ENCODE data around the gene ADRM1.

ADRM1 gene

DNA sequence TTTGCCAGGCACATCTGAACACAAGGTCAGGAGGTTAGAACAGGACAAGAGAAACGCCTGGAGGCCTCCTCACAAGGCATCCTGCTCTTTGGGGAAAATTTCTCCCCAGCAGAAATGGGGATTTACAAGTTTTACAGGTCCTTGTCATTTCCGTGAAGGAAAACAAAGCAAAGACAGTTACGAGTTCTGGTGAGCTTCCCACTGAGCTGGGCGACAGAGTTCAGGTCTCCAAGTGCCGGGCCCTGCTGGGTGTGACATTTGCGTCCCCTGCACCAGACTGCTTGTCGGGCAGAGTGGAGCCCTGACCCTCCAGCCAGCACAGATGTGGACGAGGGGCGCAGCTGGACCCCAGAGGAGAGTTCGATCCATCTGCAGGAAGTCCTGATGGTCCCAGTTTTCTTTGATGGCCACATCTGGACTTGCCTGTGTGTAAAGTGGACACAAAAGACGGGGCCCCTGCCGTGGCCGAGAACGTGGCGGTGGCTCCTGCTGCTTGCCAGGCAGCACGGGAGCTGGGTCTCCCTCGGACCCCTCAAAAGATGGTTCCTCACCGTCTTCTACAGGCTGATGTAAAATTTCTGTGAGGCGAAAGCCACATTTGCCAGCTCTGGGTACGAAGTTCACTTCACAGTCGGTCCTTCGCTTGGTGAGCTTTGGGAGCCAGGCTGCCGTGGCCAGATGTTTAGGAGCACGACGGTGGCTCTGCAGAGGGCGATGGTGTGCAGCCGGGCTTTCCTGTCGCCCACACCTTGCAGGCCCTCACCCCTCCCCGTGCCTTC, 5.2 kb upstream of the ADRM1 start:
- no peak overlapping the region for H3K4me3 ChIP-seq (ENCODE audit: low read depth, low read length)
- TF ChIP-seq, protein P1, sequence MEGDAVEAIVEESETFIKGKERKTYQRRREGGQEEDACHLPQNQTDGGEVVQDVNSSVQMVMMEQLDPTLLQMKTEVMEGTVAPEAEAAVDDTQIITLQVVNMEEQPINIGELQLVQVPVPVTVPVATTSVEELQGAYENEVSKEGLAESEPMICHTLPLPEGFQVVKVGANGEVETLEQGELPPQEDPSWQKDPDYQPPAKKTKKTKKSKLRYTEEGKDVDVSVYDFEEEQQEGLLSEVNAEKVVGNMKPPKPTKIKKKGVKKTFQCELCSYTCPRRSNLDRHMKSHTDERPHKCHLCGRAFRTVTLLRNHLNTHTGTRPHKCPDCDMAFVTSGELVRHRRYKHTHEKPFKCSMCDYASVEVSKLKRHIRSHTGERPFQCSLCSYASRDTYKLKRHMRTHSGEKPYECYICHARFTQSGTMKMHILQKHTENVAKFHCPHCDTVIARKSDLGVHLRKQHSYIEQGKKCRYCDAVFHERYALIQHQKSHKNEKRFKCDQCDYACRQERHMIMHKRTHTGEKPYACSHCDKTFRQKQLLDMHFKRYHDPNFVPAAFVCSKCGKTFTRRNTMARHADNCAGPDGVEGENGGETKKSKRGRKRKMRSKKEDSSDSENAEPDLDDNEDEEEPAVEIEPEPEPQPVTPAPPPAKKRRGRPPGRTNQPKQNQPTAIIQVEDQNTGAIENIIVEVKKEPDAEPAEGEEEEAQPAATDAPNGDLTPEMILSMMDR (IDR thresholded peaks at IDR 0.05; ENCODE audit: low read depth, low read length) = no peak

DNA sequence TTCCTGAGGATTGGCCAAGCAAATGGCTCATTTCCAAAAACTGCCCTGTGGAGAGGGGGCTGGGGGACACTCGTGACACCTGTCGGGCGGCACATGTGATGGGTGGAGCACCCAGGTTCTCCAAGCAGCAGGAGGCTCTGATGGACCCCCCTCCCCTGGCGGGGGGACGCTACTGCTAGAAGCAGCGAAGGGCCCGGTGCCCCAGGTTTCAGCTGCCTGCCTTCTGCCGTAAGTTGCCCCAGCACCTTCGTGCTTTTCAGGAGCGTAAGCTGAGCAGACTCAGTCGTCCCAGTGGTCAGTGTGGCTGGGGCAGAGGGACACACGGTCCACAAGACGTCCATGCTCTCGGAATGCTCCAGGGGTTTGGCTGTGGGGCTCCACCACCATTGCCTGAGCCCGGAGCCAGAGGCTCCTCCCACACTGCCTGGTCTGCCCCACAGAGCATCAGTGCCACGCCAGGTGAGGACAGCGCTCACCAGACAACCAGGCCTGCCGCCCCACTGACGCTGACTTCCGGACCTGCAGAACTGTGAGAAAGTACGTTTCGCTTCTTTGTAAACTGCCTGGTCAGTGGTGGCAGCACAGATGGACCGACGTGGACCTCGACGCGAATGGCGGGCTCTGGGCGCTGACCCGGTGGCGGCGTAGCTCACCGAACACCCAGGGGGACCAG, 4.1 kb upstream of the ADRM1 start:
- TF ChIP-seq, protein P1 (IDR thresholded peaks at IDR 0.05; ENCODE audit: low read depth, low read length) = no peak

DNA sequence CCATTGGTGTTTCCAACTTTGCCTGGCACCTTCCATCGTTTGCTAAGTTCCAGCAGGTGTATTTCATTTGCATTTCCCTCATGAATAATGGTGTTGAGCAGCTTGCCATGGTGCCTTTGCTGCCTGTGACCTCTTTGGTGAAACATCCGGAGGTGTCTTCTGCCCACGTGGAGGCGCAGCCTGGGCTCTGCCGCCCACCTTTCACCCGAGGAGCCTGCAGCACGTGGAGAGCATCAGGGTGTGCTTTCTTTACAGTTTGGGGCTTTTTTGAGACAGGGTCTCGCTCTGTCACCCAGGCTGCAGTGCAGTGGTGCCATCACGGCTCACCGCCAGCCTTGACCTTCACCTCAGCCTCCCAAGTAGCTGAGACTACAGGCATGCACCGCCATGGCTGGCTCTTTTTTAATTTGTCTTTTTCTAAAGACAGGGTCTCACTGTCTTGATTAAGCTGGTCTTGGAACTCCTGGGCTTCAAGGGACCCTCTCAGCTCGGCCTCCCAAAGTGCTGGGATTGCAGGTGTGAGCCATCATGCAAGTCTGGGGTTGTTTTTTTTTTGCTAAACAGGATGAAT, 3.0 kb upstream of the ADRM1 start:
- TF ChIP-seq, protein P1 (IDR thresholded peaks at IDR 0.05; ENCODE audit: low read depth, low read length) = no peak
- H3K4me3 ChIP-seq (ENCODE audit: low read depth, low read length) = no peak overlapping the region

More for the DNA sequence above, 4.1 kb upstream of the ADRM1 start:
- H3K4me3 ChIP-seq (ENCODE audit: low read depth, low read length) = no peak overlapping the region

DNA sequence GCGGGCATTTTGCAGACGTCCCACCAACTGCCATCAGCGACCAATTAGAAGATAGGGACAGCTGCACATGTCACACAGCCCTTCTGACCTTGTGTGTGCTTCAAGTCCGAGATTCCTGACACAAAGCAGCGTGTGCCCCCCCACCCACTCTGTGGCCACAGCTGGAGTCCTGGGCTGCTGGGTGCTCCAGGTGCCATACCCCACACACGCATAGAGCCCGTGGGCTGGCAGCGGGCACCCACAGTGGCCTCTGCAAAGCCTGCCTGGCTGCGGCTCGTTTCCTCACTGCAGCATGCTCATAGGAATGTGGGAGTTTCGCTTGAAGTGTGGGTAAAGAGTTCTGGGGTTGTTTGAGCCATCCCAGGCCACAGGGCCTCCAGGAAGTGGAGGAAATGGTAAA, 2.5 kb upstream of the ADRM1 start:
- TF ChIP-seq, protein P1 (IDR thresholded peaks at IDR 0.05; ENCODE audit: low read depth, low read length) = no peak
- H3K4me3 ChIP-seq (ENCODE audit: low read depth, low read length) = no peak overlapping the region

DNA sequence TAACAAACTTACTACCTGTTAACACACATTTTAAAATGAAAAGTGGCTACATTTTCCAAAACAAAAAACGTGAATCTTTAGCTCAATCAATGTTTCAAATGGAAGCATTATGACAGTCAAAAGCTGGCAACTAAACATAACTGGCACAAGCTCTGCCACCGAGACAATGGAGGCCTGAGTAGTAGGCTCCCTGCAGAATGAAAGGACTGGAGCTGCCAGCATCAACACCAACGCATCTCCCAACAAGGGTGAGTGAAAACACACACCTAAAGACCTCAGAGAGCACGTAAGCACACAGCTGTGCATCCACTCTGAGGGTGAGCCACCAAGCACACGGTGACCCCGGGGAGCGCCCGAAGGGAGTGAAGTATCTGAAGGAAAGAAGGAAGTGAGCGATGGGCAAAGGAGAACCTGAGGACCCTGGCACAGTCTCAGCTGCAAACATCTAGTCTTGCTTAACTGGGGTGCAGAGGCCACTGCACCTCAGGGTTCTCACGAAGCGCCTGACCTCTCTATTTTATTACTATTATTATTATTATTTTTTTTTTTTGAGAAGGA, 1.6 kb upstream of the ADRM1 start:
- TF ChIP-seq, protein P1 (IDR thresholded peaks at IDR 0.05; ENCODE audit: low read depth, low read length) = no peak
- H3K4me3 ChIP-seq (ENCODE audit: low read depth, low read length) = no peak overlapping the region

DNA sequence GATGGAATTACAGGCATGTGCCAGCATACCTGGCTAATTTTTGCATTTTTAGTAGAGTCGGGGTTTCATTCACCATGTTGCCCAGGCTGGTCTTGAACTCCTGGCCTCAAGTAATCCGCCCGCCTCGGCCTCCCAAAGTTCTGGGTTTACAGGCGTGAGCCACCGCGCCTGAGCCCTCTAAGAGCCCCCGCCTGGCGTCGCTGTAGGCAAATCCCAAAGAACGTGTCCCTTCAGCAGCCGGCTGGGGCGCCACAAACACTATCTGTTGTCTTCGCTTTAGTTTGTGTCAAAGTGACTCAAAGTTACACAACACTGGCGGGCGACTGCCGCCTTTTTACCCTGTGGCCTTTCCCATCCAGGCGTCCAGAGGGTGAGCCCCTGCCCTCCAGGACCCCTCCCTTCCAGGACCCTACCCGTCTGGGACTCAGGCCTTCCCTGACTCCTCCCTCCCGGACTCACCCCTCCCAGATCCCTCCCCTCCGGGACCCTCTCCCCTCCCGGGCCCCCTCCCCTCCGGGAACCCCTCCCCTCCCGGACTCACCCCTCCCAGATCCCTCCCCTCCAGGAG, 940 bp upstream of the ADRM1 start:
- TF ChIP-seq, protein P1 (IDR thresholded peaks at IDR 0.05; ENCODE audit: low read depth, low read length) = peak; percentile 92
- H3K4me3 ChIP-seq (ENCODE audit: low read depth, low read length) = peak overlapping the region; percentile 67

Data from WI38 (cell line).